ENCODE results near the gene APOC1. TPM values are rescaled to one million over a fixed set of nuclear protein-coding genes. Genes with fewer than 3 reads are reported as not detected.

The APOC1 gene
- total RNA-seq, 1 experiment from 2014 or later = 86.5 TPM

DNA sequence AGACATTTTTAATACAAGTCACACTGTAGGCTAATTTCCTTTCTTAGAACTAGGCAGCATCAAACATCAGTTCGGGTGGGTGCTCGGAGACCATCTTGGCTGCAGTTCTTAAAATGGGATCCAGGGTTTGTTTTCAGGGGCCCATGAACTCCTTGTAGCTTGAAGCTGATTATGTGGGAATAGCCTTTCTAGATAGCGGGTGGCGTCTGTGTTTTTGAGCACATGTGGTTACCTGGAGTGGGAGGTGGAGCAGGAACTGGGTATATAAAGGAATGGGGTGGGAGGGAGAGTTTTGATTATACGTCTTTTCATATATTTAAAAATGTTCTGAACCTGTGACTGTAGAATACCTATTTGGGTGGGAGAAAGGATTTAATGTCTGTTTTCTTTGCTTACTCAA lies 53.7 kb downstream of the APOC1 start (continued):
- TF ChIP-seq, protein P1, sequence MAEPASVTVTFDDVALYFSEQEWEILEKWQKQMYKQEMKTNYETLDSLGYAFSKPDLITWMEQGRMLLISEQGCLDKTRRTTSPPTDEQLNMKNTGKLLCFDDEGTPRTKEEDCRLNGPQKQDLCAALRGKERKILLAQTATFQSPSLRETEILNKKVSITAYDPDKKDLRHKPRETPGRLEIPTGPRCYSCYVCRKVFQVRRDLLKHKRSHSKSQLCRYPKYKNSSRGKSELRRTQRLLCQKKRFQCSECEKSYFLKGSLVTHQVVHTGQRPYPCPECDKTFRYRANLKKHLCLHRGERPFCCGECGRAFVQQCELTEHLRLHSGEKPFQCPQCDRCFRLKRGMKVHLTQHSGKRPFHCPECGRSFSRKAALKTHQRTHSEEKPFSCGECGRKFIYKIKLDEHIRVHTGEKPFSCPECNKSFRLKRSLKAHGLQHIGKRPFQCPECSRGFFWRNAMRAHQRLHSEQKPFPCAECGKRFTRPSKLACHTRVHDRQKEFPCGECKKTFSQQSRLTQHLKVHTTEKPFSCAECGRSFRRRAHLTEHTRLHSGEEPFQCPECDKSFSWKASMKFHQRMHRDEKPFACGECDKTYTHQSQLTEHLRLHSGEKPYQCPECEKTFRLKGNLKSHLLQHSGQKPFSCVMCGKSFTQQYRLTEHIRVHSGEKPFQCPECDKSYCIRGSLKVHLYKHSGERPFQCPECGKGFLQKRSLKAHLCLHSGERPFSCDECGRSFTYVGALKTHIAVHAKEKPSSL (CRISPR knock-in tag; conservative IDR thresholded peaks at IDR 0.05) = no peak
- TF ChIP-seq TEAD1 (CRISPR knock-in tag; IDR thresholded peaks at IDR 0.05) (no peak), ELF4 (CRISPR knock-in tag; IDR thresholded peaks at IDR 0.05; ENCODE audit: low read depth) (no peak), ZNF671 (CRISPR knock-in tag; IDR thresholded peaks at IDR 0.05) (no peak), NFE2L1 (CRISPR knock-in tag; IDR thresholded peaks at IDR 0.05) (no peak)
- TF ChIP-seq, protein P2, sequence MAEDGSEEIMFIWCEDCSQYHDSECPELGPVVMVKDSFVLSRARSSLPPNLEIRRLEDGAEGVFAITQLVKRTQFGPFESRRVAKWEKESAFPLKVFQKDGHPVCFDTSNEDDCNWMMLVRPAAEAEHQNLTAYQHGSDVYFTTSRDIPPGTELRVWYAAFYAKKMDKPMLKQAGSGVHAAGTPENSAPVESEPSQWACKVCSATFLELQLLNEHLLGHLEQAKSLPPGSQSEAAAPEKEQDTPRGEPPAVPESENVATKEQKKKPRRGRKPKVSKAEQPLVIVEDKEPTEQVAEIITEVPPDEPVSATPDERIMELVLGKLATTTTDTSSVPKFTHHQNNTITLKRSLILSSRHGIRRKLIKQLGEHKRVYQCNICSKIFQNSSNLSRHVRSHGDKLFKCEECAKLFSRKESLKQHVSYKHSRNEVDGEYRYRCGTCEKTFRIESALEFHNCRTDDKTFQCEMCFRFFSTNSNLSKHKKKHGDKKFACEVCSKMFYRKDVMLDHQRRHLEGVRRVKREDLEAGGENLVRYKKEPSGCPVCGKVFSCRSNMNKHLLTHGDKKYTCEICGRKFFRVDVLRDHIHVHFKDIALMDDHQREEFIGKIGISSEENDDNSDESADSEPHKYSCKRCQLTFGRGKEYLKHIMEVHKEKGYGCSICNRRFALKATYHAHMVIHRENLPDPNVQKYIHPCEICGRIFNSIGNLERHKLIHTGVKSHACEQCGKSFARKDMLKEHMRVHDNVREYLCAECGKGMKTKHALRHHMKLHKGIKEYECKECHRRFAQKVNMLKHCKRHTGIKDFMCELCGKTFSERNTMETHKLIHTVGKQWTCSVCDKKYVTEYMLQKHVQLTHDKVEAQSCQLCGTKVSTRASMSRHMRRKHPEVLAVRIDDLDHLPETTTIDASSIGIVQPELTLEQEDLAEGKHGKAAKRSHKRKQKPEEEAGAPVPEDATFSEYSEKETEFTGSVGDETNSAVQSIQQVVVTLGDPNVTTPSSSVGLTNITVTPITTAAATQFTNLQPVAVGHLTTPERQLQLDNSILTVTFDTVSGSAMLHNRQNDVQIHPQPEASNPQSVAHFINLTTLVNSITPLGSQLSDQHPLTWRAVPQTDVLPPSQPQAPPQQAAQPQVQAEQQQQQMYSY (CRISPR knock-in tag; IDR thresholded peaks at IDR 0.05) = no peak
- TF ChIP-seq, protein P3, sequence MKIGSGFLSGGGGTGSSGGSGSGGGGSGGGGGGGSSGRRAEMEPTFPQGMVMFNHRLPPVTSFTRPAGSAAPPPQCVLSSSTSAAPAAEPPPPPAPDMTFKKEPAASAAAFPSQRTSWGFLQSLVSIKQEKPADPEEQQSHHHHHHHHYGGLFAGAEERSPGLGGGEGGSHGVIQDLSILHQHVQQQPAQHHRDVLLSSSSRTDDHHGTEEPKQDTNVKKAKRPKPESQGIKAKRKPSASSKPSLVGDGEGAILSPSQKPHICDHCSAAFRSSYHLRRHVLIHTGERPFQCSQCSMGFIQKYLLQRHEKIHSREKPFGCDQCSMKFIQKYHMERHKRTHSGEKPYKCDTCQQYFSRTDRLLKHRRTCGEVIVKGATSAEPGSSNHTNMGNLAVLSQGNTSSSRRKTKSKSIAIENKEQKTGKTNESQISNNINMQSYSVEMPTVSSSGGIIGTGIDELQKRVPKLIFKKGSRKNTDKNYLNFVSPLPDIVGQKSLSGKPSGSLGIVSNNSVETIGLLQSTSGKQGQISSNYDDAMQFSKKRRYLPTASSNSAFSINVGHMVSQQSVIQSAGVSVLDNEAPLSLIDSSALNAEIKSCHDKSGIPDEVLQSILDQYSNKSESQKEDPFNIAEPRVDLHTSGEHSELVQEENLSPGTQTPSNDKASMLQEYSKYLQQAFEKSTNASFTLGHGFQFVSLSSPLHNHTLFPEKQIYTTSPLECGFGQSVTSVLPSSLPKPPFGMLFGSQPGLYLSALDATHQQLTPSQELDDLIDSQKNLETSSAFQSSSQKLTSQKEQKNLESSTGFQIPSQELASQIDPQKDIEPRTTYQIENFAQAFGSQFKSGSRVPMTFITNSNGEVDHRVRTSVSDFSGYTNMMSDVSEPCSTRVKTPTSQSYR (CRISPR knock-in tag; IDR thresholded peaks at IDR 0.05) = no peak
- TF ChIP-seq, protein P4, sequence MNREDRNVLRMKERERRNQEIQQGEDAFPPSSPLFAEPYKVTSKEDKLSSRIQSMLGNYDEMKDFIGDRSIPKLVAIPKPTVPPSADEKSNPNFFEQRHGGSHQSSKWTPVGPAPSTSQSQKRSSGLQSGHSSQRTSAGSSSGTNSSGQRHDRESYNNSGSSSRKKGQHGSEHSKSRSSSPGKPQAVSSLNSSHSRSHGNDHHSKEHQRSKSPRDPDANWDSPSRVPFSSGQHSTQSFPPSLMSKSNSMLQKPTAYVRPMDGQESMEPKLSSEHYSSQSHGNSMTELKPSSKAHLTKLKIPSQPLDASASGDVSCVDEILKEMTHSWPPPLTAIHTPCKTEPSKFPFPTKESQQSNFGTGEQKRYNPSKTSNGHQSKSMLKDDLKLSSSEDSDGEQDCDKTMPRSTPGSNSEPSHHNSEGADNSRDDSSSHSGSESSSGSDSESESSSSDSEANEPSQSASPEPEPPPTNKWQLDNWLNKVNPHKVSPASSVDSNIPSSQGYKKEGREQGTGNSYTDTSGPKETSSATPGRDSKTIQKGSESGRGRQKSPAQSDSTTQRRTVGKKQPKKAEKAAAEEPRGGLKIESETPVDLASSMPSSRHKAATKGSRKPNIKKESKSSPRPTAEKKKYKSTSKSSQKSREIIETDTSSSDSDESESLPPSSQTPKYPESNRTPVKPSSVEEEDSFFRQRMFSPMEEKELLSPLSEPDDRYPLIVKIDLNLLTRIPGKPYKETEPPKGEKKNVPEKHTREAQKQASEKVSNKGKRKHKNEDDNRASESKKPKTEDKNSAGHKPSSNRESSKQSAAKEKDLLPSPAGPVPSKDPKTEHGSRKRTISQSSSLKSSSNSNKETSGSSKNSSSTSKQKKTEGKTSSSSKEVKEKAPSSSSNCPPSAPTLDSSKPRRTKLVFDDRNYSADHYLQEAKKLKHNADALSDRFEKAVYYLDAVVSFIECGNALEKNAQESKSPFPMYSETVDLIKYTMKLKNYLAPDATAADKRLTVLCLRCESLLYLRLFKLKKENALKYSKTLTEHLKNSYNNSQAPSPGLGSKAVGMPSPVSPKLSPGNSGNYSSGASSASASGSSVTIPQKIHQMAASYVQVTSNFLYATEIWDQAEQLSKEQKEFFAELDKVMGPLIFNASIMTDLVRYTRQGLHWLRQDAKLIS (CRISPR knock-in tag; IDR thresholded peaks at IDR 0.05; ENCODE audit: borderline replicate concordance) = no peak

DNA sequence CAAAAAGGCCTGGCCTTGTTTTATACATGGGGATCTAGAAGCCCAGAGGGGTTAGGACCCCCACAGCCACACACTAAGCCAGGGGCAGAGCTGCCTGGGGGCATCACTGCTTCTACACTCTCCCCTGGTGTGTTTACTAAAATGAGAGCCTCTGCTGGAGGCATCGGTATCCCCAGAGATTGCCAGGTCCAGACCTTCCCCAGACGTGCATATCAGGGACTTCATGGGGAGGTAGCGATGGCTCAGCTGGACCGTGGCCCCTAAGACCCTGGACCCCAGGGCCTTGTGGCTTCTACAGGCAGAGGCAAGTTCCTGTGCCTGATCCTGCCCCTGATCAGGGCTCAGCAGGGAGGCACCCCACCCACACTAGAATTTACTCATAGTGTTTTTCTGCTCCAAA lies 54.3 kb downstream of the APOC1 start:
- Mint-ChIP-seq H3K27ac (no peak overlapping the region), H3K4me3 (no peak overlapping the region), H3K36me3 (peaks cover 18% of the 10 kb centered on the region), H3K9me3 (no peaks in the 10 kb centered on the region), H3K4me1 (no peaks in the 10 kb centered on the region), H3K27me3 (ENCODE audit: low read depth) (no peaks in the 10 kb centered on the region)
- no peak for ATAC-seq
- ChIA-PET CTCF (no interaction called here), POLR2A (no interaction called here)
- no peak for DNase-seq (ENCODE audit: low spot score)
- TF ChIP-seq, protein P3 (CRISPR knock-in tag; IDR thresholded peaks at IDR 0.05) = no peak
- TF ChIP-seq ZNF416 (CRISPR knock-in tag; IDR thresholded peaks at IDR 0.05) (no peak), ZNF671 (CRISPR knock-in tag; IDR thresholded peaks at IDR 0.05) (no peak), ATF1 (CRISPR knock-in tag; IDR thresholded peaks at IDR 0.05) (no peak), FOXJ3 (CRISPR knock-in tag; IDR thresholded peaks at IDR 0.05; ENCODE audit: borderline replicate concordance) (no peak)
- TF ChIP-seq, protein P5, sequence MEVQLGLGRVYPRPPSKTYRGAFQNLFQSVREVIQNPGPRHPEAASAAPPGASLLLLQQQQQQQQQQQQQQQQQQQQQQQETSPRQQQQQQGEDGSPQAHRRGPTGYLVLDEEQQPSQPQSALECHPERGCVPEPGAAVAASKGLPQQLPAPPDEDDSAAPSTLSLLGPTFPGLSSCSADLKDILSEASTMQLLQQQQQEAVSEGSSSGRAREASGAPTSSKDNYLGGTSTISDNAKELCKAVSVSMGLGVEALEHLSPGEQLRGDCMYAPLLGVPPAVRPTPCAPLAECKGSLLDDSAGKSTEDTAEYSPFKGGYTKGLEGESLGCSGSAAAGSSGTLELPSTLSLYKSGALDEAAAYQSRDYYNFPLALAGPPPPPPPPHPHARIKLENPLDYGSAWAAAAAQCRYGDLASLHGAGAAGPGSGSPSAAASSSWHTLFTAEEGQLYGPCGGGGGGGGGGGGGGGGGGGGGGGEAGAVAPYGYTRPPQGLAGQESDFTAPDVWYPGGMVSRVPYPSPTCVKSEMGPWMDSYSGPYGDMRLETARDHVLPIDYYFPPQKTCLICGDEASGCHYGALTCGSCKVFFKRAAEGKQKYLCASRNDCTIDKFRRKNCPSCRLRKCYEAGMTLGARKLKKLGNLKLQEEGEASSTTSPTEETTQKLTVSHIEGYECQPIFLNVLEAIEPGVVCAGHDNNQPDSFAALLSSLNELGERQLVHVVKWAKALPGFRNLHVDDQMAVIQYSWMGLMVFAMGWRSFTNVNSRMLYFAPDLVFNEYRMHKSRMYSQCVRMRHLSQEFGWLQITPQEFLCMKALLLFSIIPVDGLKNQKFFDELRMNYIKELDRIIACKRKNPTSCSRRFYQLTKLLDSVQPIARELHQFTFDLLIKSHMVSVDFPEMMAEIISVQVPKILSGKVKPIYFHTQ (CRISPR knock-in tag; IDR thresholded peaks at IDR 0.05) = no peak
- TF ChIP-seq, protein P2 (CRISPR knock-in tag; IDR thresholded peaks at IDR 0.05) = no peak
